ENCODE measurements around the gene IL20RA. TPM values are rescaled to one million over a fixed set of nuclear protein-coding genes. Genes with fewer than 3 reads are reported as not detected.

IL20RA gene
- total RNA-seq, 1 donor = 0.43 TPM

DNA sequence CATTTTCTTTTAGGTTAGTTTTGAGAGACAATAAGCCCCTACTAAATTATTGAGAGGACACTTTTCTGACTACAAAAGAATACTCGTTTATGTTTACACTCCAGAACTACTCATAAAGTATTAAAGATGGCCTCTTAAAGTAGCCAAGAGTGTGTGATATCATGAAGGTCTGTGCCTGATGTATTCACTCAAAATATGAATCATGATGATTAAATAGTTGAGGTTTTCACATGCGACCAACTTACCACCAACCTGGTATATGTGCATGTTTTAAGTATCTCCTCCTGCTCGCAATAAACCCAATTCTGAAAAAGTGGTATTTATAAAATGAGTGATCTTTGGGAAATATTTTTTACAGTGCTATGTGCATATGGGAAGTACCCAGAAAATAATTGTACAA is 43.9 kb downstream of the IL20RA start:
- TF ChIP-seq CTCF (IDR thresholded peaks at IDR 0.05; ENCODE audit: insufficient read depth, low read depth, low read length) = no peak
- DNase-seq (ENCODE audit: low read depth) = no peak
- H3K4me3 ChIP-seq (ENCODE audit: low read depth, low read length) = no peak overlapping the region

DNA sequence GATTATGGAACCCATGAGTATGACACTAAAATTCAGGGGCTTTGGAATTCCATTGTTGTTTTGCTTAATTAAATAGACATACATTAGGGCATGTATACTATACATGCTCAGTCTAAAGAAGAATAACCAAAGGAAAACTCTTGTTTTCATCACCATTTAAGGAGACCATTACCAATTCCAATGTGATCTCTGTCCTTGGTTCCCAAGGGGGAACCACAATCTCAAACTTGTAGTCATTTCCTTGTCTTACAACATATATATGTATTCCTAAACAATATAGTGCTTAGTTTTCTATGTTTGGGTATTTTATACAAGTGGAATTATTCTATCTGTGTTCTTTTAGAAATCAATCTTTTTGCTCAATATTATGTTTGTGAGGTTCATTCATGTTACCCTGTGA is 49.2 kb downstream of the IL20RA start:
- no peak overlapping the region for H3K4me3 ChIP-seq (ENCODE audit: low read depth, low read length)
- no peak for DNase-seq (ENCODE audit: low read depth)
- TF ChIP-seq CTCF (IDR thresholded peaks at IDR 0.05; ENCODE audit: insufficient read depth, low read depth, low read length) = no peak

- no peak for DNase-seq (ENCODE audit: low read depth)
- no peak overlapping the region for H3K4me3 ChIP-seq (ENCODE audit: low read depth, low read length)
- TF ChIP-seq CTCF (IDR thresholded peaks at IDR 0.05; ENCODE audit: insufficient read depth, low read depth, low read length) = no peak
These were observed 50.0 kb downstream of the IL20RA start for GRCh38 chr6:136994782-136995181.

- no peak overlapping the region for H3K4me3 ChIP-seq (ENCODE audit: low read depth, low read length)
- DNase-seq (ENCODE audit: low read depth) = no peak
- TF ChIP-seq CTCF (IDR thresholded peaks at IDR 0.05; ENCODE audit: insufficient read depth, low read depth, low read length) = no peak
These were observed 52.7 kb downstream of the IL20RA start for GRCh38 chr6:136992113-136992512.

DNA sequence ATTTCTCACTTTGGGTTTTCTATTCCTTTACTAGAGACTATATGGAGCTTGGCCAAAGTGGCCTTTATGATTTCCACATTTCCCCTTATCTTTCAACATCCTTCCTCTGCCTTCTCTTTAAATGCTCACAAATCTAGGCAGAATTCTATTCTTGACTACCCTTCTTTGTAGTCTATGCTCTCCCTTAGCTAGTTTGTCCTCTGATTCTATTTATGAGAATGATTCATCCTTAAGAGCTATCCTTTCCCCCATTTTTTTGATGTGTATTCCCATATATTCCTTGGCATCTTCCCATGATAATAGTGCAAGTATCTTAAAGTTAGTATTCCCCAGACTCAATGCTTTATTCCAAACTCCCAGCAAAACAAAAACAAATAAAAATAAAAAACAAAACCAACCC is 53.1 kb downstream of the IL20RA start:
- no peak for TF ChIP-seq CTCF (IDR thresholded peaks at IDR 0.05; ENCODE audit: insufficient read depth, low read depth, low read length)
- no peak overlapping the region for H3K4me3 ChIP-seq (ENCODE audit: low read depth, low read length)
- DNase-seq (ENCODE audit: low read depth) = no peak

DNA sequence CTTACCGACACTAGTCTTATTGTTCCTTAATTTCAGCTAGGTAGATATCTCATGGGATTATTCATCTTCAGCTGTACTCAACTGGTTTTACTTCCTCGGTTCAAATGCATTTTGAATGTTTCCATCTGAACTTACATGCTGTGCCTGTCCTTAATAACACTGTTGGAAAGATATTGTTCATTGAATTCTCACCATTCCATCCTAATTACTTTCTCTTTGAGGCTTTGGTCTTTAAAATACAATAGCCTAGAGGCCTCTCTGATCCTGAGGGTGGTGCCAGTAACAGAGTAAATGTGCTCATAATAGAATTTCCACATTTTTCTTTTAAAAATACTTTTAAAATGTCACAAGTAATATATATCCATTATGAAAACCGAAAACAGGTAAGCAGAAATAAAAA is 54.0 kb downstream of the IL20RA start:
- no peak for DNase-seq (ENCODE audit: low read depth)
- no peak for TF ChIP-seq CTCF (IDR thresholded peaks at IDR 0.05; ENCODE audit: insufficient read depth, low read depth, low read length)
- H3K4me3 ChIP-seq (ENCODE audit: low read depth, low read length) = no peak overlapping the region

DNA sequence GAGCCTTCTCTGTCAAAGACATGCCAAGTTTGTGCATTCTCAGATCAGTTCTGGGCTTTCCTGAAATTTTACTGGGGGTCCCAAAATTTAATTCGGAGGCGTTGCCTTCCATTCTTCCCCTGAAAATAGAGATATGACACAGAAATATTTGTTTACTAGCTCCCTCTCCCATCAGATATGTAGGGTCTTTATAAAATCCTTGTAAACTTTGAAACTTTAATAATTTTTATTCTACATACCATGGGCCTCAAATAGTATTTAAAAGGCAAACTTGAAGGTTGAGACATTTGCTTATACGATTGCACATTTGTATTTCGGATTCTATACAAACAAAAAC is 54.6 kb downstream of the IL20RA start:
- no peak for TF ChIP-seq CTCF (IDR thresholded peaks at IDR 0.05; ENCODE audit: insufficient read depth, low read depth, low read length)
- DNase-seq (ENCODE audit: low read depth) = no peak
- no peak overlapping the region for H3K4me3 ChIP-seq (ENCODE audit: low read depth, low read length)

Data from fibroblast of villous mesenchyme (primary cell).